ENCODE data around the gene ARHGAP4.

DNA sequence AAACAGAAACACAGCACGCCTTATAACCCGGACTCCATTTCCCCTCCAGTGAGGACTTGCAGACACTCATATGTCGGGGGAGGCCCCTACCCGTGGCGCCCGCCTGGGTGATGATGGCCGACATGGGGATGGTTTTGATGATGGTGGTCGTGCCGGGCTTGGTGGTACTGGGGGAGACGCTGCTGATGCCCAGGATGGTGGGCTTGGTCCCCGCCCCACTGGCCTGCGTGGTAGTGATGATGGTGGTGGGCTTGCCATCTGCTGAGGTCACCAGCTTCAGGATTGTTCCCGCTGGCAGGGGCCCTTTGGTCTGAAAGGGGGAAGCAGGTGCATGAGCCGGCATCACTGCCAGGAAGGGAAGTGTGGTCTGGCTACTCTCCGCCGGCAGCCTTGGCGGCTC is 31.2 kb upstream of the ARHGAP4 start:
- TF ChIP-seq POLR2AphosphoS5 (IDR thresholded peaks at IDR 0.05; ENCODE audit: insufficient read depth, low read depth, low read length) (no peak), POLR2A (IDR thresholded peaks at IDR 0.05; ENCODE audit: low read depth, low read length) (no peak), JUN (IDR thresholded peaks at IDR 0.05; ENCODE audit: borderline replicate concordance, insufficient read depth, insufficient read length, low read depth) (no peak), FOS (IDR thresholded peaks at IDR 0.05; ENCODE audit: borderline replicate concordance, insufficient read depth, low read length) (no peak), MYC (IDR thresholded peaks at IDR 0.05; ENCODE audit: low read depth, low read length) (no peak), EZH2 (IDR thresholded peaks at IDR 0.05; ENCODE audit: borderline replicate concordance, low read depth, low read length, severe bottlenecking) (no peak), GATA2 (IDR thresholded peaks at IDR 0.05; ENCODE audit: insufficient read depth, insufficient read length, low read depth, low read length) (no peak)
- TF ChIP-seq, protein P1, sequence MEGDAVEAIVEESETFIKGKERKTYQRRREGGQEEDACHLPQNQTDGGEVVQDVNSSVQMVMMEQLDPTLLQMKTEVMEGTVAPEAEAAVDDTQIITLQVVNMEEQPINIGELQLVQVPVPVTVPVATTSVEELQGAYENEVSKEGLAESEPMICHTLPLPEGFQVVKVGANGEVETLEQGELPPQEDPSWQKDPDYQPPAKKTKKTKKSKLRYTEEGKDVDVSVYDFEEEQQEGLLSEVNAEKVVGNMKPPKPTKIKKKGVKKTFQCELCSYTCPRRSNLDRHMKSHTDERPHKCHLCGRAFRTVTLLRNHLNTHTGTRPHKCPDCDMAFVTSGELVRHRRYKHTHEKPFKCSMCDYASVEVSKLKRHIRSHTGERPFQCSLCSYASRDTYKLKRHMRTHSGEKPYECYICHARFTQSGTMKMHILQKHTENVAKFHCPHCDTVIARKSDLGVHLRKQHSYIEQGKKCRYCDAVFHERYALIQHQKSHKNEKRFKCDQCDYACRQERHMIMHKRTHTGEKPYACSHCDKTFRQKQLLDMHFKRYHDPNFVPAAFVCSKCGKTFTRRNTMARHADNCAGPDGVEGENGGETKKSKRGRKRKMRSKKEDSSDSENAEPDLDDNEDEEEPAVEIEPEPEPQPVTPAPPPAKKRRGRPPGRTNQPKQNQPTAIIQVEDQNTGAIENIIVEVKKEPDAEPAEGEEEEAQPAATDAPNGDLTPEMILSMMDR (IDR thresholded peaks at IDR 0.05; ENCODE audit: extremely low read depth in 1 of 2, insufficient read depth in 1 of 2, low read depth in 1 of 2, low read length in 2 of 2), result no peak
- TF ChIP-seq, protein P2, sequence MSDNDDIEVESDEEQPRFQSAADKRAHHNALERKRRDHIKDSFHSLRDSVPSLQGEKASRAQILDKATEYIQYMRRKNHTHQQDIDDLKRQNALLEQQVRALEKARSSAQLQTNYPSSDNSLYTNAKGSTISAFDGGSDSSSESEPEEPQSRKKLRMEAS (IDR thresholded peaks at IDR 0.05; ENCODE audit: insufficient read depth, insufficient read length), result no peak

All from endothelial cell of umbilical vein (primary cell).